ENCODE results near the gene PTPN2.

The PTPN2 gene

DNA sequence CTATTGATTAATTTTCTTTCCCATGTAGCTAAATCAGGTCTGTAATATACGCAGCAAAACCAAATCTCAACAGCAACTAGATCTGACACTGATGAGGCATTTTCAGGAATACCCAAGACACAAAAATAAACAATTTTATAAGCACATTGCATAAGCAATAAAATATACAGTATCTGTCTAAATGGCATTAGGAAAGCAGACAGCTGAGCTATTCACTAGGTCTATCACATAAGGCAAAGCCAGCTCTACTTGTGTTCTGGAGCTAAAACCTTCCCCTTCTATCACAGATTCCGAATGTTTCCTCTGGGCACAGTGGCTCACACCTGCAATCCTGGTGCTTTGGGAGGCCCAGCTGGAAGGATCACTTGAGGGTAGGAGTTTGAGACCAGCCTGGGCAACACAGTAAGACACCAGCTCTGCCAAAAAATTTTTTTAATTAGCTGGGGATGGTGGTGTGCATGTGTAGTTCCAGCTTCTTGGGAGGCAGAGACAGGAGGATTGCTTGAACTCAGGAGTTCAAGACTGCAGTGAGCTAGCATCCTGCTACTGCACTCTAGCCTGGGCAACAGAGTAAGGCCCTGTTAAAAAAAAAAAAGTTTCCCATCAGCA lies 21.1 kb downstream of the PTPN2 start:
- no peak overlapping the region for H3K27ac ChIP-seq (replicated peaks; ENCODE audit: low read length)
- no peak overlapping the region for H2BK5ac ChIP-seq (ENCODE audit: low read length)
- no peak overlapping the region for H4K91ac ChIP-seq (ENCODE audit: low read depth, low read length, poor library complexity)
- no peaks in the 10 kb centered on the region for H3K79me1 ChIP-seq (ENCODE audit: low read depth, low read length)
- H2BK15ac ChIP-seq (ENCODE audit: low read length): no peak overlapping the region
- H3K9ac ChIP-seq (ENCODE audit: low read depth, low read length, poor library complexity): no peak overlapping the region
- peaks cover 0 to 4% of the 10 kb centered on the region in 2 donors for H3K4me1 ChIP-seq (ENCODE audit: control insufficient read depth in 2 of 2, insufficient read depth in 1 of 2, low read depth in 1 of 2, low read length in 2 of 2)
- H3K36me3 ChIP-seq (replicated peaks in 1 of 2; ENCODE audit: control insufficient read depth in 2 of 2, insufficient read depth in 2 of 2, low read length in 2 of 2): no peaks in the 10 kb centered on the region
- H3K4ac ChIP-seq (ENCODE audit: low read length): no peak overlapping the region
- no peak overlapping the region for H2AK5ac ChIP-seq (ENCODE audit: low read depth, low read length)
- H2BK120ac ChIP-seq (ENCODE audit: low read depth, low read length): no peak overlapping the region
- no peaks in the 10 kb centered on the region for H3K27me3 ChIP-seq (ENCODE audit: control insufficient read depth in 3 of 3, insufficient read depth in 3 of 3, low read depth in 1 of 3, low read length in 3 of 3)
- H3K4me2 ChIP-seq (ENCODE audit: insufficient read depth, low read length, poor library complexity, severe bottlenecking): no peak overlapping the region
- no CpG with 5 or more reads among the region's 2 CpGs for WGBS, 2 donors (ENCODE audit: extremely low coverage in 2 of 2, insufficient read length in 2 of 2, insufficient replicate concordance in 1 of 2)
- no peak for DNase-seq (ENCODE audit: low spot score)
- H2AFZ ChIP-seq (ENCODE audit: low read length): no peak overlapping the region
- H3K14ac ChIP-seq (ENCODE audit: low read length): no peak overlapping the region
- H2BK12ac ChIP-seq (ENCODE audit: low read length): no peak overlapping the region
- no peak overlapping the region for H3K4me3 ChIP-seq (ENCODE audit: low read length in 2 of 2)
- H4K8ac ChIP-seq (ENCODE audit: low read depth, low read length): no peak overlapping the region
- H3K18ac ChIP-seq (ENCODE audit: low read length): no peak overlapping the region
- no peaks in the 10 kb centered on the region for H3K9me3 ChIP-seq (replicated peaks in 1 of 2; ENCODE audit: control insufficient read depth in 2 of 2, insufficient read depth in 1 of 2, low read depth in 1 of 2, low read length in 2 of 2)
- H3K23ac ChIP-seq (ENCODE audit: low read depth, low read length, poor library complexity): no peak overlapping the region

GRCh38 chr18:12862467-12862866 lies 21.6 kb downstream of the PTPN2 start:
- H2AK5ac ChIP-seq (ENCODE audit: low read depth, low read length): no peak overlapping the region
- H3K14ac ChIP-seq (ENCODE audit: low read length): no peak overlapping the region
- no peaks in the 10 kb centered on the region for H3K27me3 ChIP-seq (ENCODE audit: control insufficient read depth in 3 of 3, insufficient read depth in 3 of 3, low read depth in 1 of 3, low read length in 3 of 3)
- H3K9me3 ChIP-seq (replicated peaks in 1 of 2; ENCODE audit: control insufficient read depth in 2 of 2, insufficient read depth in 1 of 2, low read depth in 1 of 2, low read length in 2 of 2): no peaks in the 10 kb centered on the region
- peak overlapping the region; percentile 46 for H3K27ac ChIP-seq (replicated peaks; ENCODE audit: low read length)
- no peak overlapping the region for H2BK5ac ChIP-seq (ENCODE audit: low read length)
- H3K4ac ChIP-seq (ENCODE audit: low read length): no peak overlapping the region
- H2BK12ac ChIP-seq (ENCODE audit: low read length): no peak overlapping the region
- WGBS, 2 donors (ENCODE audit: extremely low coverage in 2 of 2, insufficient read length in 2 of 2, insufficient replicate concordance in 1 of 2): no CpG with 5 or more reads among the region's 2 CpGs
- no peak overlapping the region for H3K23ac ChIP-seq (ENCODE audit: low read depth, low read length, poor library complexity)
- H3K79me1 ChIP-seq (ENCODE audit: low read depth, low read length): no peaks in the 10 kb centered on the region
- peak overlapping the region; percentile 64 for H3K18ac ChIP-seq (ENCODE audit: low read length)
- DNase-seq (ENCODE audit: low spot score): no peak
- no peak overlapping the region for H4K8ac ChIP-seq (ENCODE audit: low read depth, low read length)
- peak overlapping the region; percentile 44 for H3K9ac ChIP-seq (ENCODE audit: low read depth, low read length, poor library complexity)
- H4K91ac ChIP-seq (ENCODE audit: low read depth, low read length, poor library complexity): no peak overlapping the region
- H2BK15ac ChIP-seq (ENCODE audit: low read length): no peak overlapping the region
- H3K4me2 ChIP-seq (ENCODE audit: insufficient read depth, low read length, poor library complexity, severe bottlenecking): no peak overlapping the region
- no peak overlapping the region for H2AFZ ChIP-seq (ENCODE audit: low read length)
- H3K4me1 ChIP-seq (ENCODE audit: control insufficient read depth in 2 of 2, insufficient read depth in 1 of 2, low read depth in 1 of 2, low read length in 2 of 2): peaks cover 0 to 4% of the 10 kb centered on the region in 2 donors
- H2BK120ac ChIP-seq (ENCODE audit: low read depth, low read length): no peak overlapping the region
- no peak overlapping the region for H3K4me3 ChIP-seq (ENCODE audit: low read length in 2 of 2)
- H3K36me3 ChIP-seq (replicated peaks in 1 of 2; ENCODE audit: control insufficient read depth in 2 of 2, insufficient read depth in 2 of 2, low read length in 2 of 2): peaks cover 0 to 2% of the 10 kb centered on the region in 2 donors

DNA sequence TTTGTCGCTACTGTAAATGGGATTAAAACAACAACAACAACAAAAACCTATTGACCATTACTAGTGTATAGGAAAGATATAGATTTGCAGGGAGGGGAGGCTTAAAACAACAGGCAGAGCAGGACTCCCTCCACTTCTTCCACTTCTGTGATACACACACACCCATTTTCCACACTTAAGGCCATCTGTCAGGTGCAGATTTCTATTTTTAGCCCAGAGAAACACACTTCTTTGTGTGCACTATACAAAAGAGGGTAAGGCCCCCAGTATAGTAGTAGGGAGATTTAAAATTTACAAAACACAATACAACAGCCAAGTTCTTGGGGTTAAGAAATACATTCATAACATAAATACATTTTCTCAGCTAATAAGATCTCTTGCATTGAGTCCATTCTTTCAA lies 22.4 kb downstream of the PTPN2 start:
- no CpG with 5 or more reads among the region's 1 CpG for WGBS, 2 donors (ENCODE audit: extremely low coverage in 2 of 2, insufficient read length in 2 of 2, insufficient replicate concordance in 1 of 2)

DNA sequence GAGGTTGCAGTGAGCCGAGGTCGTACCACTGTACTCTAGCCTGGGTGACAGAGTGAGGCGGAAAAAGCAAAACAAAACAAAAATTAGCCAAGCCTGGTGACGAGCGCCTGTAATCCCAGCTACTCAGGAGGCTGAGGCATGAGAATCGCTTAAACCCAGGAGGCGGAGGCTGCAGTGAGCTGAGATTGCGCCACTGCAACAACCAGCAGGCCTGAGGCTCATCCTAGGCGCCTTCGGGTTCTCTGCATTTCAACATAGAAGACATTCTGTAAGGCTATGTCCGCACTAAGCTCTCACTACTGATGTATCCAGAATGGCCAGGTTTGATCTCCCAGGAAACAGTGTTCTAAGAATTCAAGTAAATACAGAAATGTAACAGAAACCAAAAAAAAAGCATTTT lies 23.5 kb downstream of the PTPN2 start:
- Histone ChIP-seq H3K4ac (ENCODE audit: low read length) (no peak overlapping the region), H3K27me3 (ENCODE audit: control insufficient read depth in 3 of 3, insufficient read depth in 3 of 3, low read depth in 1 of 3, low read length in 3 of 3) (no peaks in the 10 kb centered on the region)
- no CpG with 5 or more reads among the region's 11 CpGs for WGBS, 2 donors (ENCODE audit: extremely low coverage in 2 of 2, insufficient read length in 2 of 2, insufficient replicate concordance in 1 of 2)

More for the DNA sequence above, 22.4 kb downstream of the PTPN2 start:
- Histone ChIP-seq H3K79me1 (ENCODE audit: low read depth, low read length) (no peaks in the 10 kb centered on the region), H3K23ac (ENCODE audit: low read depth, low read length, poor library complexity) (no peak overlapping the region), H3K18ac (ENCODE audit: low read length) (no peak overlapping the region), H3K14ac (ENCODE audit: low read length) (no peak overlapping the region), H3K4ac (ENCODE audit: low read length) (no peak overlapping the region), H3K27me3 (ENCODE audit: control insufficient read depth in 3 of 3, insufficient read depth in 3 of 3, low read depth in 1 of 3, low read length in 3 of 3) (no peaks in the 10 kb centered on the region), H3K9ac (ENCODE audit: low read depth, low read length, poor library complexity) (no peak overlapping the region), H3K4me1 (ENCODE audit: control insufficient read depth in 2 of 2, insufficient read depth in 1 of 2, low read depth in 1 of 2, low read length in 2 of 2) (peaks cover 0 to 4% of the 10 kb centered on the region in 2 donors), H4K8ac (ENCODE audit: low read depth, low read length) (no peak overlapping the region), H4K91ac (ENCODE audit: low read depth, low read length, poor library complexity) (no peak overlapping the region), H2BK5ac (ENCODE audit: low read length) (no peak overlapping the region), H3K4me2 (ENCODE audit: insufficient read depth, low read length, poor library complexity, severe bottlenecking) (no peak overlapping the region), H2AK5ac (ENCODE audit: low read depth, low read length) (no peak overlapping the region), H3K9me3 (replicated peaks in 1 of 2; ENCODE audit: control insufficient read depth in 2 of 2, insufficient read depth in 1 of 2, low read depth in 1 of 2, low read length in 2 of 2) (no peaks in the 10 kb centered on the region), H2BK120ac (ENCODE audit: low read depth, low read length) (no peak overlapping the region), H3K27ac (replicated peaks; ENCODE audit: low read length) (no peak overlapping the region), H3K4me3 (ENCODE audit: low read length in 2 of 2) (no peak overlapping the region), H2AFZ (ENCODE audit: low read length) (no peak overlapping the region), H3K36me3 (replicated peaks in 1 of 2; ENCODE audit: control insufficient read depth in 2 of 2, insufficient read depth in 2 of 2, low read length in 2 of 2) (peaks cover 0 to 8% of the 10 kb centered on the region in 2 donors), H2BK12ac (ENCODE audit: low read length) (no peak overlapping the region), H2BK15ac (ENCODE audit: low read length) (no peak overlapping the region)
- no peak for DNase-seq (ENCODE audit: low spot score)

More for the DNA sequence above, 23.5 kb downstream of the PTPN2 start:
- Histone ChIP-seq H2AK5ac (ENCODE audit: low read depth, low read length) (no peak overlapping the region), H3K36me3 (replicated peaks in 1 of 2; ENCODE audit: control insufficient read depth in 2 of 2, insufficient read depth in 2 of 2, low read length in 2 of 2) (peaks cover 0 to 13% of the 10 kb centered on the region in 2 donors), H3K27ac (replicated peaks; ENCODE audit: low read length) (no peak overlapping the region), H2BK12ac (ENCODE audit: low read length) (no peak overlapping the region), H3K9ac (ENCODE audit: low read depth, low read length, poor library complexity) (no peak overlapping the region), H3K4me3 (ENCODE audit: low read length in 2 of 2) (no peak overlapping the region), H3K4me1 (ENCODE audit: control insufficient read depth in 2 of 2, insufficient read depth in 1 of 2, low read depth in 1 of 2, low read length in 2 of 2) (peaks cover 0 to 4% of the 10 kb centered on the region in 2 donors), H2BK15ac (ENCODE audit: low read length) (no peak overlapping the region), H3K18ac (ENCODE audit: low read length) (no peak overlapping the region), H3K79me1 (ENCODE audit: low read depth, low read length) (no peaks in the 10 kb centered on the region), H2BK5ac (ENCODE audit: low read length) (no peak overlapping the region), H3K4me2 (ENCODE audit: insufficient read depth, low read length, poor library complexity, severe bottlenecking) (no peak overlapping the region), H2AFZ (ENCODE audit: low read length) (no peak overlapping the region), H2BK120ac (ENCODE audit: low read depth, low read length) (no peak overlapping the region), H4K91ac (ENCODE audit: low read depth, low read length, poor library complexity) (no peak overlapping the region), H3K23ac (ENCODE audit: low read depth, low read length, poor library complexity) (no peak overlapping the region), H3K14ac (ENCODE audit: low read length) (no peak overlapping the region), H4K8ac (ENCODE audit: low read depth, low read length) (no peak overlapping the region), H3K9me3 (replicated peaks in 1 of 2; ENCODE audit: control insufficient read depth in 2 of 2, insufficient read depth in 1 of 2, low read depth in 1 of 2, low read length in 2 of 2) (no peaks in the 10 kb centered on the region)
- no peak for DNase-seq (ENCODE audit: low spot score)
